ENCODE data around the gene MARS2.
A peak's percentile ranks its signal among the peaks of the same experiment; 100 is the strongest.
"Not testable (repeated sequence)": the region's sequence is repeated elsewhere in the genome, so short reads cannot be mapped to it uniquely, and the experiment has no call there.

The MARS2 gene

GRCh38 chr2:197707316-197708213 lies 2.4 kb downstream of the MARS2 start:
- no peak for FAIRE-seq

DNA sequence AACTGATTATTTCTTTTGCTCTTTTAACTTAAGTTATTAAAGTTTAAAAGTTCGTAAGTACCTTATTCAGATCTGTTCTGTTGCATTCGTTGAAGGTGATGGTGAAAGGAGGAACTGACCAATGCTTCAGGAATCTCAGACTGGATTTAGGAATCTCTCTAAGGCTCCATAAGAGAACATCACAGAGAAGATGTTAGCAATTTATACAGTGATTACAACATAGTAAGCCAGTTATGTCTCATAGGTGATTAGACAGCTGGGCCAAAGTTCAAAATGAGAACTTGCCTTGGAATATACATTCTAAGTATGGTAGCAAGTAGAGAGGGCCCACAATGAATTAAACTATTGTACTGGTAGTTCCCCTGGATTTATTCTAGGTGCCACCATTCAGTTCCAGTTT lies 3.2 kb downstream of the MARS2 start:
- FAIRE-seq, result no peak

DNA sequence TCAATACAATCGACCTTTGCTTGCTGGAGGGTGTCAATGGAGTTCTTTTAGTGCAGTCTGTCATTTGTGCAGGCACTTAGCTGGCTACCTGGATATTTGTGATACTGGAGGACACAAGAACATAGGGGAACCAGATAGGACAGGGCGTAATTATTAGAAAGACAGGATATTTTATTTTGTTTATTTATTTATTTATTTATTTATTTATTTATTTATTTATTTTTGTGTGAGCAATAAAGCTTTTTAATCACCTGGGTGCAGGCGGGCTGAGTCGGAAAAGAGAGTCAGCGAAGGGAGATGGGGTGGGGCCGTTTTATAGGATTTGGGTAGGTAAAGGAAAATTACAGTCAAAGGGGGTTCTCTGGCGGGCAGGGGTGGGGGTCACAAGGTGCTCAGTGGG lies 4.0 kb downstream of the MARS2 start:
- FAIRE-seq, result not testable (repeated sequence)

DNA sequence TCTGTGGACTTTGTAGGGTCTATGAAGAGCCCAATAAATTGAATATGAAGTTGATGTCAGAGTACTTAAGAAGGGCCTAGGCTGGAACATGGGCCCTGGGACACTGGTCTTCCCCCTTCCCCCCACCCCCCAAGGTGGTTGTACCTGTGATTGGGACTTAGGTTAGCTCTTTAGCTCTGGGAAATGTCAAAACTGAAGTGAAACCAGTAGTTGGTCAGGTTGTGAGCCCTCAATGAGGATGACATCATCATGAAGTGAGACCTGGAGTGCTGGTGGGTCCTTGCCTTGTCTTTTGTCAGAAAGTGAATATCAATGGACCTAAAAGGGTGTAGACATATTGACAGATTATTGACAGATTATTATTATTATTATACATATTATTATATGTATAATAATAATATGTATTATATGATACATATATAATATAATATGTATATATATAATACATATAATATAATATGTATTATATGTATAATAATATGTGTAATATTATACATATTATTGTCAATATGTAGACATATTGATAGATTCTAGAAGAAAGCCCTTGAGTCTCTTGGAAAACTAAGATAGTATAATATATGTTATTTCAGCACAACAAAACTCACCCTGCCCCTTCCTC lies 5.4 kb downstream of the MARS2 start:
- peak; percentile 51 for FAIRE-seq

GRCh38 chr2:197711578-197711977 lies 6.4 kb downstream of the MARS2 start:
- no peak for FAIRE-seq

- no peak for FAIRE-seq
Observed at GRCh38 chr2:197713271-197713670, 8.1 kb downstream of the MARS2 start.

DNA sequence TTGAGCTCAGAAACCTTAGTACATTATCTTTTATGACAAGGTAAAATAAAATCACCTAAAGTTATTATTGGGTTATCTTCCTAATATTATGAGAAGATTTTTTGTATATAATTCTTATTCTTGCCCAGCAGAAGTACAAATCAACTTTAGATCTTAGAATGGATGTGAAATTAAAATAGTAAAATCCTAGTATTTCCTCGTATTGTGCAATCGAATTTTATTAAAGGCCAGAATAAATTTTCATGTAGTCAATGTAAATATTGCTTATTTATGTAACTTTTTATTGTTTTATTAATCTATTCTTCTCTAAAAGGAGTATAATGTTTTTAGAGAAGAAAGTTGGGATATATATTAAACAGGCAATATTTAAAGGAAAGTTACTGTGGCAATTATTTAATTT lies 12.7 kb downstream of the MARS2 start:
- FAIRE-seq, result peak; percentile 78

DNA sequence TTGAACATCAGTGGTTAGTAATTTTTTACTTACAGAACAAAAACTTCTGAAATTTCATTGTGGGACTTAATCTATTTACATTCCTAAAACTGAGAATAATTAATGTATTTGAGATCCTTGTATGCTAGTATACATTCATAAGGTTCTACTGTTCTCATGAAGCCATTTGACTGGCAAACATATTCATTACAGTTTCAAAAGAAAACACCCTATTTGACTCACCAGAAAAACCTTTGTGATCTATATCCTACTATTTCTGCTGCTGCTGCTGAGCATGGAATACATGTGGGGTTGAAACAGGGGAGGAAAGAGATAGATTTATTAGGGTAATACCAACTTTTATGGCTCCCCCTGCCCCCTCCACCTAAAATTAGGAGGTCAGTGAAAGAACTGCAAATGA lies 21.8 kb downstream of the MARS2 start:
- no peak for FAIRE-seq

- not testable (repeated sequence) for FAIRE-seq
Observed at GRCh38 chr2:197728555-197729544, 23.7 kb downstream of the MARS2 start.

DNA sequence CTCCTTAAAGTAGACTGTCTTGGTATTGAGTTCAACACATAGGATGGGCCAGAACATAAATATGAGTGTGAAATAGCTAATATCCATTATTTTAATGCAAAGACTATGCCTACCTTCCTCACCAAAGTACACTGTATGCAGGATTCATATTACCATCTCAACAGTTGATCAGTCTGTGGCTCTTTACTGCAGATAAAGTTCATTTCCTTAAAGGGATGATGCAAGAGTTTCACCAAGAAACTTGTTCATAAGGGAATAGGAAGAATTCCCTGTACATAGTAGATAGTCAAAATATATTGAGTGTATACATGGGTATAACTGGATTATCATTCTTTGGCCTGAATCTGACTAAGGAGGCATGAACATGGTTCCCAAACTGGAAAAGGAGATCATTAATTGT lies 35.0 kb downstream of the MARS2 start:
- FAIRE-seq, result no peak
